ENCODE data around the gene ZNF362. TPM values are rescaled to one million over a fixed set of nuclear protein-coding genes. Genes with fewer than 3 reads are reported as not detected.

Gene ZNF362
- total and polyA plus RNA-seq, 2 of the 13 experiments (the other 11 are each of a cell fraction or from before 2014, with no cell fraction given) = 8.3 to 14.2 TPM

DNA sequence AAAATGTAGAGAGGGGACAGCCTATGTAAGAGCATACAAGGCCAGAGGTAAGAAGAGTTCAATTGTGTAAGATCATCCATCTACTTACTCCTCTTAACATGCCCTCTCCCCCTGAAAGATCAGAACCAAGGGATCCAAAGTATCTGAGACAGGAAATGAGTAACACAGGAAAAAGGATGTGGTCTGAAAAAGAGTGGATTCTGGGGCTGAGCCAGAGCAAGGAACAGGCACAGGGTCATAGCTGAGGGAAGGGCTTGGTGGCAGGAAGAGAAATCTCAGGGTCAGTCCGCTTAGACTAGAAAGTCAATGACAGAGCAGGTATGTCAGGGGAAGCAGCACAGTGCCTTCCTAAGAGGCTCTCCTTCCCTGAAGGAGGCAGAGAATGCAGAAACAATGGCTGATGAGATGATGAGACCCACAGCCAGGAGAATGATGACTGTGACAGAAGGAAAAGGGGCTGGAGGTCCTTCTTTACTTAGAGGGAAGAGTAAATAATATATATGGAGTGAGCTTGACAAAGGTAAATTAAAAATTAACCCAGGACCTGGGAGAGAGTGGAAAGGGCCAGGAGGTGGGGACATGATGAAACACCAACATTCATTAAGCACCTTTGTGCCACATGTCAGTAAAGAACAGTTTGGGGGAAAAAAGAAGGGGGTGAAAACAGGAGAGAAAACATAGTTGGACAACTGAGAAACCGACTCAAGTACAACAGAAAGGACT is 90.8 kb downstream of the ZNF362 start (continued):
- TF ChIP-seq, protein P1, sequence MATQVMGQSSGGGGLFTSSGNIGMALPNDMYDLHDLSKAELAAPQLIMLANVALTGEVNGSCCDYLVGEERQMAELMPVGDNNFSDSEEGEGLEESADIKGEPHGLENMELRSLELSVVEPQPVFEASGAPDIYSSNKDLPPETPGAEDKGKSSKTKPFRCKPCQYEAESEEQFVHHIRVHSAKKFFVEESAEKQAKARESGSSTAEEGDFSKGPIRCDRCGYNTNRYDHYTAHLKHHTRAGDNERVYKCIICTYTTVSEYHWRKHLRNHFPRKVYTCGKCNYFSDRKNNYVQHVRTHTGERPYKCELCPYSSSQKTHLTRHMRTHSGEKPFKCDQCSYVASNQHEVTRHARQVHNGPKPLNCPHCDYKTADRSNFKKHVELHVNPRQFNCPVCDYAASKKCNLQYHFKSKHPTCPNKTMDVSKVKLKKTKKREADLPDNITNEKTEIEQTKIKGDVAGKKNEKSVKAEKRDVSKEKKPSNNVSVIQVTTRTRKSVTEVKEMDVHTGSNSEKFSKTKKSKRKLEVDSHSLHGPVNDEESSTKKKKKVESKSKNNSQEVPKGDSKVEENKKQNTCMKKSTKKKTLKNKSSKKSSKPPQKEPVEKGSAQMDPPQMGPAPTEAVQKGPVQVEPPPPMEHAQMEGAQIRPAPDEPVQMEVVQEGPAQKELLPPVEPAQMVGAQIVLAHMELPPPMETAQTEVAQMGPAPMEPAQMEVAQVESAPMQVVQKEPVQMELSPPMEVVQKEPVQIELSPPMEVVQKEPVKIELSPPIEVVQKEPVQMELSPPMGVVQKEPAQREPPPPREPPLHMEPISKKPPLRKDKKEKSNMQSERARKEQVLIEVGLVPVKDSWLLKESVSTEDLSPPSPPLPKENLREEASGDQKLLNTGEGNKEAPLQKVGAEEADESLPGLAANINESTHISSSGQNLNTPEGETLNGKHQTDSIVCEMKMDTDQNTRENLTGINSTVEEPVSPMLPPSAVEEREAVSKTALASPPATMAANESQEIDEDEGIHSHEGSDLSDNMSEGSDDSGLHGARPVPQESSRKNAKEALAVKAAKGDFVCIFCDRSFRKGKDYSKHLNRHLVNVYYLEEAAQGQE (IDR thresholded peaks at IDR 0.05; ENCODE audit: borderline replicate concordance in 1 of 2, low read depth in 1 of 2, low read length in 2 of 2) = no peak
- TF ChIP-seq, protein P2, sequence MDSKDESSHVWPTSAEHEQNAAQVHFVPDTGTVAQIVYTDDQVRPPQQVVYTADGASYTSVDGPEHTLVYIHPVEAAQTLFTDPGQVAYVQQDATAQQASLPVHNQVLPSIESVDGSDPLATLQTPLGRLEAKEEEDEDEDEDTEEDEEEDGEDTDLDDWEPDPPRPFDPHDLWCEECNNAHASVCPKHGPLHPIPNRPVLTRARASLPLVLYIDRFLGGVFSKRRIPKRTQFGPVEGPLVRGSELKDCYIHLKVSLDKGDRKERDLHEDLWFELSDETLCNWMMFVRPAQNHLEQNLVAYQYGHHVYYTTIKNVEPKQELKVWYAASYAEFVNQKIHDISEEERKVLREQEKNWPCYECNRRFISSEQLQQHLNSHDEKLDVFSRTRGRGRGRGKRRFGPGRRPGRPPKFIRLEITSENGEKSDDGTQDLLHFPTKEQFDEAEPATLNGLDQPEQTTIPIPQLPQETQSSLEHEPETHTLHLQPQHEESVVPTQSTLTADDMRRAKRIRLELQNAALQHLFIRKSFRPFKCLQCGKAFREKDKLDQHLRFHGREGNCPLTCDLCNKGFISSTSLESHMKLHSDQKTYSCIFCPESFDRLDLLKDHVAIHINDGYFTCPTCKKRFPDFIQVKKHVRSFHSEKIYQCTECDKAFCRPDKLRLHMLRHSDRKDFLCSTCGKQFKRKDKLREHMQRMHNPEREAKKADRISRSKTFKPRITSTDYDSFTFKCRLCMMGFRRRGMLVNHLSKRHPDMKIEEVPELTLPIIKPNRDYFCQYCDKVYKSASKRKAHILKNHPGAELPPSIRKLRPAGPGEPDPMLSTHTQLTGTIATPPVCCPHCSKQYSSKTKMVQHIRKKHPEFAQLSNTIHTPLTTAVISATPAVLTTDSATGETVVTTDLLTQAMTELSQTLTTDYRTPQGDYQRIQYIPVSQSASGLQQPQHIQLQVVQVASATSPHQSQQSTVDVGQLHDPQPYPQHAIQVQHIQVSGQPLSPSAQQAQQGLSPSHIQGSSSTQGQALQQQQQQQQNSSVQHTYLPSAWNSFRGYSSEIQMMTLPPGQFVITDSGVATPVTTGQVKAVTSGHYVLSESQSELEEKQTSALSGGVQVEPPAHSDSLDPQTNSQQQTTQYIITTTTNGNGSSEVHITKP (CRISPR knock-in tag; IDR thresholded peaks at IDR 0.05; ENCODE audit: low read depth) = no peak; the same call in 1 of the 2 replicates
- TF ChIP-seq ZNF350 (CRISPR knock-in tag; IDR thresholded peaks at IDR 0.05; ENCODE audit: borderline replicate concordance, low read depth) = peak; percentile 36; the same call in 1 of the 2 replicates
- no peak for TF ChIP-seq ZNF383 (CRISPR knock-in tag; IDR thresholded peaks at IDR 0.05; ENCODE audit: borderline replicate concordance)
- peak; percentile 30 for TF ChIP-seq DRAP1 (CRISPR knock-in tag; IDR thresholded peaks at IDR 0.05)
- TF ChIP-seq PHF20 (CRISPR knock-in tag; IDR thresholded peaks at IDR 0.05) = no peak
- no peak for TF ChIP-seq AKAP8 (CRISPR knock-in tag; IDR thresholded peaks at IDR 0.05)
- peak; percentile 57; the same call in 1 of the 2 replicates for TF ChIP-seq ZNF510 (CRISPR knock-in tag; IDR thresholded peaks at IDR 0.05; ENCODE audit: low read depth)
- TF ChIP-seq ATF7-NPFF (CRISPR knock-in tag; IDR thresholded peaks at IDR 0.05; ENCODE audit: low read depth) = no peak
- TF ChIP-seq PRMT3 (CRISPR knock-in tag; IDR thresholded peaks at IDR 0.05; ENCODE audit: borderline replicate concordance, low read depth) = no peak
- TF ChIP-seq ZNF549 (CRISPR knock-in tag; IDR thresholded peaks at IDR 0.05) = no peak
- no peak for TF ChIP-seq GTF3A (CRISPR knock-in tag; conservative IDR thresholded peaks at IDR 0.05)
- TF ChIP-seq, protein P3, sequence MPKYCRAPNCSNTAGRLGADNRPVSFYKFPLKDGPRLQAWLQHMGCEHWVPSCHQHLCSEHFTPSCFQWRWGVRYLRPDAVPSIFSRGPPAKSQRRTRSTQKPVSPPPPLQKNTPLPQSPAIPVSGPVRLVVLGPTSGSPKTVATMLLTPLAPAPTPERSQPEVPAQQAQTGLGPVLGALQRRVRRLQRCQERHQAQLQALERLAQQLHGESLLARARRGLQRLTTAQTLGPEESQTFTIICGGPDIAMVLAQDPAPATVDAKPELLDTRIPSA (CRISPR knock-in tag; IDR thresholded peaks at IDR 0.05; ENCODE audit: borderline replicate concordance) = no peak
- no peak for TF ChIP-seq SMARCE1 (IDR thresholded peaks at IDR 0.05; ENCODE audit: borderline replicate concordance)
- no peak for TF ChIP-seq ZNF275 (CRISPR knock-in tag; IDR thresholded peaks at IDR 0.05; ENCODE audit: borderline replicate concordance)
- no peak for TF ChIP-seq THAP7 (CRISPR knock-in tag; IDR thresholded peaks at IDR 0.05)
- TF ChIP-seq ZNF562 (CRISPR knock-in tag; IDR thresholded peaks at IDR 0.05; ENCODE audit: borderline replicate concordance) = no peak
- TF ChIP-seq HDAC6 (IDR thresholded peaks at IDR 0.05; ENCODE audit: low read depth, low read length) = no peak

Measured in HepG2 (cell line).